ENCODE results near the gene MDFIC2.

- TF ChIP-seq EGR1 (IDR thresholded peaks at IDR 0.05) (no peak), CEBPB (IDR thresholded peaks at IDR 0.05) (no peak), CREB1 (IDR thresholded peaks at IDR 0.05; ENCODE audit: low read depth) (no peak)
Measured at GRCh38 chr3:70185661-70186060, 126.8 kb downstream of the MDFIC2 start.
